GM19099 (cell line): Measurements from ENCODE around the gene SLC16A3.

Source experiments
- POLR2A ChIP-seq: IDR thresholded peaks from 3 replicates; pipeline ENCODE4 v1.6.1; 2011; ENCODE audit warnings: low read depth; ENCODE audit not compliant: insufficient read length; ENCODE audit errors: extremely low read depth

SLC16A3 gene

GRCh38 chr17:82226809-82227628, 1.8 kb upstream of the SLC16A3 start:
- no peak for TF ChIP-seq POLR2A

DNA sequence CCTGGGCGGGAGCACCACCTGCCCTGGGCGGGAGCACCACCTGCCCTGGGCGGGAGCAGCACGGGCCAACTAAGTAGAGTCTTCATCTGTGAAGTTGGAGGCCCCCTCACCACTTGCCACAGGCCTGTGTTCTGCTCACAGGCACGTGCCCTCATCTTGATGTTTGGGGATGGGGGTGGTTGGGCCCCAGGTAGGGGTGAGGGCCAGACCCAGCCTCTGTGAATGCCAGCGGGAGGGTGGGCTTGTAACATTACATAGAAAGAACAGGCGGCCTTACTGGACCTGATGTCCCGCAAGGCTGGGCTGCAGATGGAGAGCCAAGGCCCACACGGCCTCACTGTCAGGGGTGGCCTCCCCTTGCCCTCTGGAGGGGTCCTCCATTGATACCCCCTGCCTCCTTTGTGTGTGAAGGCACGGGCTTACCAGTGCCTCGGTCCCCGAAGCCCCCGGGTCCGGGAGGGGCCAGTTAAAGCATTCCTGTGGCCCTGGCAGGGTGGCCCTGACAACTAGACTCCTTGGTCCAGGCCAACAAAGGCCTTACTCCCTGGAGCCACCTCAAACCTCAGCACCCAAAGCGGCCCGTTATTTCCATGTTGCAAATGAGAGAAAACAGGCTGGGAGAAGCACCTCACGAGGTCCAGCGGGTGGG, 1.1 kb upstream of the SLC16A3 start:
- TF ChIP-seq POLR2A, result no peak

- peak; percentile 35 for TF ChIP-seq POLR2A
Observed at GRCh38 chr17:82228278-82228841, 482 bp upstream of the SLC16A3 start.

- no peak for TF ChIP-seq POLR2A
Observed at GRCh38 chr17:82229698-82230608, 1.1 kb downstream of the SLC16A3 start.

DNA sequence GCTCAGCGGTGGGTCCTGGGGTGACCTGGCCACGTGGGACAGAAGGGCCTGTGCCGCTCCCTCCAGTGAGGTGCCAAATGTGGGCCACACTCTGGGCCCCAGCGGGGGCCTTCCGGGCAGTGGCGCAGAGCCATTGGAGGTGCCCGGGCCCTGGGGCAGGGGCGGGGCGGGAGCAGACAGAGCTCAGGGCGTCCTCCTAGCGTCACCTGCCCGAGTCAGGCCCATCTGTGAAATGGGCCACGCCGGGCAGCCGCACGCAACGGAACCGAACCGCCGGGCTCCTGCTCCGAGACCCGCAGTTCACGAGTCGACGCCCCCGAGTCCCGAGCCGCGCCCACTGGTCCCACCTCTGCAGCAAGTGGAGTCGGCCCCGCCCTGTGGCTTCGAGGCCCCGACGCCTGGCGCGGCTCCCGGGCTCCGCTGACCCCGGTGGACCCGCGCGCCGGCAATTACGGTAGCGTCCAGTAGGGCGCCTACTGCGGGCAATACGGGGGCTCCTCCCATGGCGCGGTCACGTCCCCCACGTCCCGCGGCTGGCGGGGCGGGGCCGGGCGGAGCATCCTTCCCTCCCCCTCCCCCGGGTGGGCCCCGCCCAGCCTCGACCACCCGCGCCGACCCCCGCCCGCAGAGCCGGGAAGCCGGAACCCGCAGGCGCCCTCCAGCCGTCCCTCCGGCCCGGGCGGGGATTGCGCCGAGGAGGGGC, 1.9 kb downstream of the SLC16A3 start:
- TF ChIP-seq POLR2A, result peak; percentile 14

GRCh38 chr17:82231312-82231561, 2.4 kb downstream of the SLC16A3 start:
- no peak for TF ChIP-seq POLR2A

DNA sequence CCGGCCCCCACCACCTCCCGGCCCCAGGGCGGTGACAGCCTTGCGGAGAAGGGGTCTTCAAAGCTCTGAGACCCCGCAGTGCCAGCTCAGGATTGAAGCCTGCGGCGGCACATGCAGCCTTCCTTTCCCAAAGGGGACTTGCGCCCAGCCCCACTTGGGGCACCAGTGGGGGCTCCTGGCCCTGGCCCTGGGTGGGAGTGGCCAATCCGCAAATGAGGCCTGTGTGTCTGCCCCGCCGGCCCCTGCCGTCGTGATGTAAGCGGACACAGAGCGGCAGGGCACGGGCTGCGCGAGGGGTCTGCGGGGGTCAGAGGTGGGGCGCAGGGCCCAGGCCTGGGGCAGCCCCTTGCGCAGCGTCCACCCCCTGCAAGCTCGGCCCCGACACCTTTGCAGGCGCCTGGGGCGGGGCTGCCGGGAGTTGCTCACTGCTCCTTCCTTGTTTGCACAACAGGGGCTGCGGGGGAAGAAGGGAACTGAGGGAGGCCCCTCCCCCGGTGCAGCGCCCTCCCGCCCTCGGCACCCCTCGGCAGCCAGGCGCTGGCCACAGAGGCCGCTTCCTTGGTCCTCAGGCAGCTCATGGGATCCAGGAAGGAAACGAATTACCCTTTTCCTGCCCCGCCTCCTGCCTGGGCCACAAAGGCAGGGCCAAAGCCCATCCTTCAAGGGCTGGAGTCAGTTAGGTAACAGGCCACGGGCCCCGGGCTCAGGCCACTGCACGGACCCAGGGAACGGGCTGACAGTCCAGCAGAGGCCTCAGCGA, 2.9 kb downstream of the SLC16A3 start:
- no peak for TF ChIP-seq POLR2A

- no peak for TF ChIP-seq POLR2A
Observed at GRCh38 chr17:82232322-82232820, 3.5 kb downstream of the SLC16A3 start.

- TF ChIP-seq POLR2A, result no peak
Observed at GRCh38 chr17:82232876-82233785, 4.3 kb downstream of the SLC16A3 start.

- no peak for TF ChIP-seq POLR2A
Observed at GRCh38 chr17:82234211-82235055, 5.6 kb downstream of the SLC16A3 start.

GRCh38 chr17:82235056-82235774, 6.4 kb downstream of the SLC16A3 start:
- TF ChIP-seq POLR2A, result no peak
